ENCODE results near the gene MPDZ.

MPDZ gene

DNA sequence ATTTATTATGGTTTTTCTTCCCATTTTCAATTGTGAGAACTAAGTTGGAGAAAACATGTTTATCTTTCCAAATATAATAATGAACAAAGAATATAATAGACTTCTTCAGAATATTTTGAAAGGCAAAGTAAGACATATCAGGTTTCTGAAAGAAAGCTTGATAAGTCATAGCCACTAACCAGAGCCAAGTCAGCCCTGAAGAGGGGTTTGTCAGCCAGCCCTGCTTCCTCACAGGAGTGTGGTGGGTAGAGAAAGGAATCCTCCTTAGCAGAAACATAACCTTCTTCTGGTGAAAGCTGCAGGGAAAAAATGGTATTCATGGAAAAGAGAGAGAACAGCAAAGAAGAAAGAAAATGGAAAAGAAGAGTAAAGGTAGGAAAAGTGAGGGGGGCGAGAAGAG, 93.4 kb downstream of the MPDZ start:
- DNase-seq (ENCODE audit: low spot score), result no peak

DNA sequence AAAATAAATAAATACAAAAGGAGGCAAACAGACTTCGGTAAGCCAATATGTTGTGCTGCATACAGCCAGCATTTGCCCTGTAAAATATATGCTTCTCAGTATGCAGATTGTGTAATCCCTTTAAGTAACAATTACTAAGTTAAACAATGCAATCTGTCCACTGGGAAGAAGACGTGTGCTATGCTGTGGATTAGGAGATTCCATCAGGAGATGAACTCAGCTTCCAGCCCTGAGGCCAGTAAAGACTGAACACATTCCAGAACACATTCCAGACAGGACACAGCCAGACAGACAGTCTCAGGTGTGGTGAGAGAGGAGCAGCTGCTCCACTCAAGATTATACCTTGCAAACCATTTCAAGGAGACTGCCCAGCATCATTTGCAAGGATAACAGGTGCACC, 97.8 kb downstream of the MPDZ start:
- DNase-seq (ENCODE audit: low spot score), result no peak

DNA sequence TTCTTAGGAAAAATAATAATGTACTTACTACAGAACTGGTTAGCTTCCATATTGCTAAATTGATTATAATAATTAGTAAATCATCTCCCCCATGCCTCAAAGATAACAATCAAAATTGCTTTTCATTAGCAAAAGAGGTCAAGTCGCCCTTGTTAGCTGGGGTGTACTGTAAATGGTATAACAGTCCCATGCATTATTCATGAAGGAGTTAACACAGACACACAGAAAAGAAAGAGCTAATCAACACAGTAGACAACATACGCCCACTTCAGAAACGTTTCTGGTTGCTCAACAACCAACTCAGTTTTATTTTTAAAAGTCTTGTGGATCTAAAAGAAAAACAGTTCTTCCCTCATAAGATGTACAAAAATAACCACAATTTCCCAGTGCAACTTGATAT, 100.2 kb downstream of the MPDZ start:
- DNase-seq (ENCODE audit: low spot score), result no peak

- DNase-seq (ENCODE audit: low spot score), result no peak
These were observed 103.8 kb downstream of the MPDZ start for GRCh38 chr9:13175732-13176131.

- no peak for DNase-seq (ENCODE audit: low spot score)
These were observed 104.4 kb downstream of the MPDZ start for GRCh38 chr9:13174906-13175639.

GRCh38 chr9:13173553-13173952, 105.9 kb downstream of the MPDZ start:
- DNase-seq (ENCODE audit: low spot score), result no peak

DNA sequence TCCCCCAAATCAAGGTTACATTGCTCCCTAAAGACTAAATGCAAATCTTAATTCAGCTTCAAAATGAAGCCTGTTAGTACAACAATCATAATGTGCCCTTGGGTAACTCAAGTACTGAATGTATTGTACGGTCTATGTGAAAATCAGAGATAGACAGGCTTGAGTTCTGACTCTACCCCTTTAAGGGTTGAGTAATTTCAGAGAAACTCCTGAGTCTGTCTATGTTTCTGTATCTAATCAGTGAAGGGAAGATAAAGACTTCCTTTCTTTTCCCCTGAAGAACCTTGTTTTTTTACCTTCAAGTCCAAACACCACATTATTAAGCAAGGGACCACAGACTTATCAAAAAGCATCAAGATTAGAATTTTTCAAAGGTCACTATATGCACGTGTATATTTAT, 108.2 kb downstream of the MPDZ start:
- no peak for DNase-seq (ENCODE audit: low spot score)

DNA sequence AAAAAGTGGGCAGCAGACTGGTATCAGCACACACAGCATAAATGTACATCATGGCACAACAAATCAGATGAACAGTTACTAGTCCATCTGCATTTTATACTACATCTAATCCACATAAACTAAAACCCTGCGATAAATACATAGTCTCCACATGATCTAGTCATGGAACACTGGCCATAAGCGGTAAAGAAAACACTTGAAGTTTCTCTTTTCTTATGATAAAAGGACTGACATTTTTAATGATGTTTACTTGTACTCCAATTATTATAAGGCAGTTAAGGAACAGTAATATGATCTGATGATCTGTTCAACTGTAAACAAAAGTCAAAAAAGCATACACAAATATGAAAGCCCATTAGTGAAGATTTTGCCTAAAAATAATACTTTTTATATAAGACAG, 112.5 kb downstream of the MPDZ start:
- DNase-seq (ENCODE audit: low spot score), result no peak

- DNase-seq (ENCODE audit: low spot score), result no peak
These were observed 113.5 kb downstream of the MPDZ start for GRCh38 chr9:13165956-13166355.

GRCh38 chr9:13165236-13165945, 114.1 kb downstream of the MPDZ start:
- no peak for DNase-seq (ENCODE audit: low spot score)

- DNase-seq (ENCODE audit: low spot score), result no peak
These were observed 115.5 kb downstream of the MPDZ start for GRCh38 chr9:13163946-13164345.

DNA sequence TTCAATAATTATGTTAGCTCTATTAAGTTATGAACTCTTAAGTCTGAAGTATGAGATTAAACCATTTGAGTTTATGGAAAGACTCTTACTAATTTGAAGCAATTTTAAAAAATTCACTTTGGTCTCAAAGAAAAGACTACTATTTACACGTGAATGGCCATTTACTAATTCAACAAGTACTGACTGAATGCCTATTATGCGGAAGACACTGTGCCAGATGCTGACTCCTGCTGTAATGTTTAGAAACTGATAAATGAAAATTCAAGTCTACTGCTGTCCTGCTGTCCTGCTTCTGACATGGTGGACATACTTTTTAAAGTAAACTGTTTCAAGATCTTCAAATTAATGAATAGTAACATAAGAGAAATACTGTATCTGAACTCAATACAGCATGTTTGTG, 116.2 kb downstream of the MPDZ start:
- no peak for DNase-seq (ENCODE audit: low spot score)

- DNase-seq (ENCODE audit: low spot score), result no peak
These were observed 119.4 kb downstream of the MPDZ start for GRCh38 chr9:13160051-13160450.

DNA sequence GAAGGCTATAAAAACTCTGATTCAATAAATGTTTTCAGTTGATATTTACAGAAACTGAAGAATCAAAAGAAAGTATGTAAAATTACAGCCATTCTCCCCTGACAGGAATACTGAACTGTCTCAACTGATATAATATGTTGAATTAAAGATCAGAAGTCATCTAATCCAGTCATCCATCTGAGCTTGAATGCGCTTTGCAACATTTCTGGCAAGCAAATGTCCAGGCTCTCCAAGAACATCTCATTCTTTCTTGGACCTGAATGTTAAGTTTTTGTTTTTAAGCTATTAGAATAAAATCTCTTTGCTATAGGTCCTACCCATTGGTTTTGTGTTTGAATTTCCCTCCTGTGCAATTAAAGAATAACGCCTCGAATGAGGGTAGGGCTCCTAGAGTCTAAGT, 120.5 kb downstream of the MPDZ start:
- DNase-seq (ENCODE audit: low spot score), result no peak

- no peak for DNase-seq (ENCODE audit: low spot score)
These were observed 128.0 kb downstream of the MPDZ start for GRCh38 chr9:13151489-13151888.

DNA sequence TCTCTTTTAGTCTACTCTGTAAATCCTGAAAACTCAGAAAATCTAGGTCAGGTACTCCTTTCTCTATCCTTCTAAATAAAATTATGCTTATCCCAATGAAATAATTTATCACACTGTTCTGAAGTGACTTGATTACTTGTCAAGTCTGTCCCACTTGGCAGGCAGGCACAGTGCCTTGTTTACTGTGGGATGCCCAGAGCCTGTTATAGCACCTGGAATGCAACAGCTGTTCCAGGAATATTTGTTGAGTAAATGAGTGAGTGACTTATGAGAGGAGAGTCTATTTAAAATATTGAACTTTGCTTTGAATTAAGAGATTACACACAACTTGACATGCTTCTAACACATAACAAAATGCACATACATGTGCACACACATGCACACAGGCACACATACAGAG, 130.0 kb downstream of the MPDZ start:
- peak; percentile 5 for DNase-seq (ENCODE audit: low spot score)

DNA sequence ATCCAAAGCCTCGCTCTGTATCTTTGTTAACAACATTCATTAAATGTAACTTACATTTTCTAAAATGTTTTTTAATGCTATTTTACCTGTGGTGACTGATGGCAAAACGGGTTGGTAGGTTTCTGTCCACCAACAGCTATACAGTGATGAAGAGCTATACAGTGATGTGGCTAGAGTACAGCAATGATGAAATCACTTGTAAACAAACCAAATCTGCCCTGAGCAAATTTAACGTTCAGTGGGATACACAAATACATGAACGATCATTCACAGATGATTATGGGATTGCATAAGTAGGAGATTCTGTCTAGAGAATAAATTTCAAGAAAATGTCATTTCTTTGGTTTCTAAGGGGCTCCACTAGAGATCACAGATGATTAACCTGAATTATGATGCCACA, 132.7 kb downstream of the MPDZ start:
- DNase-seq (ENCODE audit: low spot score), result no peak

GRCh38 chr9:13145340-13145739, 134.2 kb downstream of the MPDZ start:
- DNase-seq (ENCODE audit: low spot score), result no peak

DNA sequence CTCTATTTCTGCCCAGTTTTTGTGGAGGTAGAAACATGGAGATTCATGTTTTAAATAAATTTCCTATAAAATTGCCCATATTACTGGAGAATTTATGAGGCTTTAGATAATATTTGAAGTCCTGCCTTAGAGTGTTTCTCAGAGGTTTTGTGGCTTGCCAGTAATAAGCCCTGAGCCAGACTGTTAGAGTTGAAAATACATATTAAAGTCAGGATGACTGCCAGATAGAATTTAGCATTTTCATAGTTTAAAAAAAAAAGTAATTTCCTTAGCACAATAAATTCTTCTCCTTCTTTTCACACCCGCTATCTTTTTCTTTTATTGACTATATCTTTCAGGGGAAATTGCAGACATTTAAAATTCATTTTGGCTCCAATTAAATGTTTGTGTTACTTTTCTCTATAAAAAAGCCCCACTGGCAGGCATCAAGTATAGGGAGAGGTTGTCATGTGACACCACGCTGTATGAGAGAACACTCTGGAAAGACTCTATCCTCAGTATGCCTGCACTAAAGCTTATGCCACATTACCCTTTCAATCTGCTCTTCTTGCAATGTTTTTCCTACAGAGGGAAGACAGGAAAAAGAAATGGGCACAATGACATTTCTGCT, 135.2 kb downstream of the MPDZ start:
- DNase-seq (ENCODE audit: low spot score), result no peak

- DNase-seq (ENCODE audit: low spot score), result no peak
These were observed 136.2 kb downstream of the MPDZ start for GRCh38 chr9:13143281-13143680.

- no peak for DNase-seq (ENCODE audit: low spot score)
These were observed 136.7 kb downstream of the MPDZ start for GRCh38 chr9:13142776-13143175.

DNA sequence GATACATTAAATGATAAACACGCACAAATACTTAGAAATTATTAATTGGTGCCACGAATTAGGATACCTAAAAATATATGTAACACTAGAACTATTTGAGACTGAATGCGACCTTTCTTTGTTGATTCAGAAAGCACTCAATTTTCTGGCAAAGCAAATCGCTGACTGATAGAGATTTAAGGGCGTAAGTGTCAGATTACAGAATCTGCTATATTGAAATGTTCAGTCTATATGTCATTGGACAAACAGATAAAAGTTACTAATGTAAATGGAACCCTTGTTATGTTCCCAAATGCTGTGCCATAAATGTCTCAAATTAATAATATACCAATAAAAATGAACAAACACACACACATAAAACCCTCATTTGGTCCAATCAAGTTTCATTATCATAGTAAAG, 137.9 kb downstream of the MPDZ start:
- no peak for DNase-seq (ENCODE audit: low spot score)

- no peak for DNase-seq (ENCODE audit: low spot score)
These were observed 138.5 kb downstream of the MPDZ start for GRCh38 chr9:13140843-13141592.
